SU-DHL-6 (cell line): ENCODE data around the gene MIEN1.

Source experiments
- EZH2phosphoT487 ChIP-seq: fragments of 200-600 bp; sonication (generic), shearing (Covaris generic); conservative IDR thresholded peaks from 2 replicates; pipeline ENCODE4 v1.6.1; 2018; ENCODE audit warnings: mild to moderate bottlenecking, antibody characterized with exemption, low read length, moderate library complexity, mixed read lengths
- TF ChIP-seq, protein P1 (sequence below): fragments of 200-600 bp; sonication (generic); IDR thresholded peaks from one replicate; pipeline ENCODE4 v1.5.1; 2017; ENCODE audit warnings: antibody characterized with exemption, mild to moderate bottlenecking, low read length, moderate library complexity; ENCODE audit not compliant: insufficient read depth, poor library complexity, severe bottlenecking

DNA sequence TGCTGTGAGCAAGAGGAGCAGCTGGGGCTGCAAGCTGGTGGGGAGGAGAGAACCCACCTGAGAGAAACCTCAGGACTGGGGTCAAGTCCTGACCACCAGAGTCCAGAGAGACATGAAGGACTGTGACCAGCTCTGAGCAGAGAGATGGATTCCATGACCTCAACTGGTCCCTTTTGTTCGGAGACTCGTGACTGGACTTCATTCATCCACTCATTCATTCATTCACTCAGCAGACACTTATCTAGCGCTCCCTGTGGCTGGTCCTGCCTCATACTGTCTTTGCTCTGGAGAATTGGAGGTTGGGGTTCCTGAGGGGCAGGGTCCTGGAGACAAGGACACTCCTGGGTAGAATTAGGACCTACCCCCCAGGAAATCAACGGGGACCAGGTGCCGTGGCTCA, 26.4 kb downstream of the MIEN1 start:
- TF ChIP-seq, protein P1, sequence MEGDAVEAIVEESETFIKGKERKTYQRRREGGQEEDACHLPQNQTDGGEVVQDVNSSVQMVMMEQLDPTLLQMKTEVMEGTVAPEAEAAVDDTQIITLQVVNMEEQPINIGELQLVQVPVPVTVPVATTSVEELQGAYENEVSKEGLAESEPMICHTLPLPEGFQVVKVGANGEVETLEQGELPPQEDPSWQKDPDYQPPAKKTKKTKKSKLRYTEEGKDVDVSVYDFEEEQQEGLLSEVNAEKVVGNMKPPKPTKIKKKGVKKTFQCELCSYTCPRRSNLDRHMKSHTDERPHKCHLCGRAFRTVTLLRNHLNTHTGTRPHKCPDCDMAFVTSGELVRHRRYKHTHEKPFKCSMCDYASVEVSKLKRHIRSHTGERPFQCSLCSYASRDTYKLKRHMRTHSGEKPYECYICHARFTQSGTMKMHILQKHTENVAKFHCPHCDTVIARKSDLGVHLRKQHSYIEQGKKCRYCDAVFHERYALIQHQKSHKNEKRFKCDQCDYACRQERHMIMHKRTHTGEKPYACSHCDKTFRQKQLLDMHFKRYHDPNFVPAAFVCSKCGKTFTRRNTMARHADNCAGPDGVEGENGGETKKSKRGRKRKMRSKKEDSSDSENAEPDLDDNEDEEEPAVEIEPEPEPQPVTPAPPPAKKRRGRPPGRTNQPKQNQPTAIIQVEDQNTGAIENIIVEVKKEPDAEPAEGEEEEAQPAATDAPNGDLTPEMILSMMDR = no peak
- TF ChIP-seq EZH2phosphoT487 = no peak
